Measurements from ENCODE around the gene ALKAL2. TPM values are rescaled to one million over a fixed set of nuclear protein-coding genes. Genes with fewer than 3 reads are reported as not detected.
"Not testable (repeated sequence)": the region's sequence is repeated elsewhere in the genome, so short reads cannot be mapped to it uniquely, and the experiment has no call there.

Gene ALKAL2, protein sequence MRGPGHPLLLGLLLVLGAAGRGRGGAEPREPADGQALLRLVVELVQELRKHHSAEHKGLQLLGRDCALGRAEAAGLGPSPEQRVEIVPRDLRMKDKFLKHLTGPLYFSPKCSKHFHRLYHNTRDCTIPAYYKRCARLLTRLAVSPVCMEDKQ
- total RNA-seq = 0.63 and 0.82 TPM in 2 replicates
- long read RNA-seq = 0 reads

- H3K27ac Mint-ChIP-seq (ENCODE audit: unreplicated experiment) = no peak within 1 kb of the TSS
- TF ChIP-seq, protein P1, sequence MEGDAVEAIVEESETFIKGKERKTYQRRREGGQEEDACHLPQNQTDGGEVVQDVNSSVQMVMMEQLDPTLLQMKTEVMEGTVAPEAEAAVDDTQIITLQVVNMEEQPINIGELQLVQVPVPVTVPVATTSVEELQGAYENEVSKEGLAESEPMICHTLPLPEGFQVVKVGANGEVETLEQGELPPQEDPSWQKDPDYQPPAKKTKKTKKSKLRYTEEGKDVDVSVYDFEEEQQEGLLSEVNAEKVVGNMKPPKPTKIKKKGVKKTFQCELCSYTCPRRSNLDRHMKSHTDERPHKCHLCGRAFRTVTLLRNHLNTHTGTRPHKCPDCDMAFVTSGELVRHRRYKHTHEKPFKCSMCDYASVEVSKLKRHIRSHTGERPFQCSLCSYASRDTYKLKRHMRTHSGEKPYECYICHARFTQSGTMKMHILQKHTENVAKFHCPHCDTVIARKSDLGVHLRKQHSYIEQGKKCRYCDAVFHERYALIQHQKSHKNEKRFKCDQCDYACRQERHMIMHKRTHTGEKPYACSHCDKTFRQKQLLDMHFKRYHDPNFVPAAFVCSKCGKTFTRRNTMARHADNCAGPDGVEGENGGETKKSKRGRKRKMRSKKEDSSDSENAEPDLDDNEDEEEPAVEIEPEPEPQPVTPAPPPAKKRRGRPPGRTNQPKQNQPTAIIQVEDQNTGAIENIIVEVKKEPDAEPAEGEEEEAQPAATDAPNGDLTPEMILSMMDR (conservative IDR thresholded peaks at IDR 0.05) = no peak
- H3K9me3 Mint-ChIP-seq = no peaks in the 10 kb centered on the region
- peaks cover 61% of the 10 kb centered on the region for H3K27me3 Mint-ChIP-seq (ENCODE audit: low read depth)
- no peak for DNase-seq (ENCODE audit: low read depth, low spot score)
- H3K36me3 Mint-ChIP-seq (ENCODE audit: low read depth) = peaks cover 2% of the 10 kb centered on the region
- peak within 1 kb of the TSS; percentile 80 for H3K4me3 Mint-ChIP-seq
- H3K4me1 Mint-ChIP-seq = peaks cover 13% of the 10 kb centered on the region
Measured at GRCh38 chr2:287911-288757, at the start of gene ALKAL2. TSS of gene ALKAL2 (minus strand) at chr2:288091. CDS start at chr2:287835, 256 bp downstream.

- not testable (repeated sequence) for DNase-seq (ENCODE audit: low read depth, low spot score); H3K4me3 Mint-ChIP-seq; H3K4me1 Mint-ChIP-seq; H3K27me3 Mint-ChIP-seq (ENCODE audit: low read depth); H3K27ac Mint-ChIP-seq (ENCODE audit: unreplicated experiment)
- peaks cover 25% of the 10 kb centered on the region for H3K9me3 Mint-ChIP-seq
- H3K36me3 Mint-ChIP-seq (ENCODE audit: low read depth) = peaks cover 27% of the 10 kb centered on the region
Measured at GRCh38 chr2:336949-337348, 49.1 kb upstream of the ALKAL2 start.

DNA sequence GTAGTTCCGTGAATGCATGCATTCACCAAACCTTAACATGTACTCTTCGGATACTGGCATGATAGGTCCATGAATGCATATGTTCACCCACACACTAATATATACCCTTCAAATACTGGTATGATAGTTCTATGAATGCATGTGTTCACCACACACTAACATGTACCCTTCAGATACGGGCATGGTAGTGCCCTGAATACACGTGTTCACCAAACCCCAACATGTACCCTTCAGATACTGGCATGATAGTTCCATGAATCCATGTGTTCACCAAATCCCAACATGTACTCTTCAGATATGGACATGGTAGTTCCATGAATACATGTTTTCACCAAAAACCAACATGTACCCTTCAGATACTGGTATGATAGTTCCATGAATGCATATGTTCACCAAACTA lies 48.5 kb upstream of the ALKAL2 start:
- no peak overlapping the region for H3K4me3 Mint-ChIP-seq
- peaks cover 2% of the 10 kb centered on the region for H3K4me1 Mint-ChIP-seq
- peaks cover 25% of the 10 kb centered on the region for H3K9me3 Mint-ChIP-seq
- H3K36me3 Mint-ChIP-seq (ENCODE audit: low read depth) = peaks cover 27% of the 10 kb centered on the region
- no peak overlapping the region for H3K27ac Mint-ChIP-seq (ENCODE audit: unreplicated experiment)
- TF ChIP-seq, protein P1 (conservative IDR thresholded peaks at IDR 0.05) = no peak
- no peaks in the 10 kb centered on the region for H3K27me3 Mint-ChIP-seq (ENCODE audit: low read depth)
- no peak for DNase-seq (ENCODE audit: low read depth, low spot score)

DNA sequence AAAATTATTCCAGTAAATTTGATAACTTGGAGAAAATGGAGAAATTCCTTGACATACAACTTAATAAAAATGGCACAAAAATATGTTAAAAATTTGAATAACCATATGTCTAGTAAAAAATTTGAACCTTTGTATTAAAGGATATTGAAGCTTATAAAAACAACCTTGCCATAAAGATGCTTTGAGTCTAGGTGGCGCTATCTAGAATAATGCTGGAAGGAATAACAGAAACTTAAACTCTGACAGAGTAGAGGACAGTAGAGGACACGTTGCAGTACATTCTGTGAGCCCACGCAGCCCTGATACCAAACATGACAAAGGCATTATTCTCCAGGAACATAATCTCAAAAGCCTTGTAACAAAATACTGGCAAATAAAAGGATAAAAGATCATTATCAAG lies 44.7 kb upstream of the ALKAL2 start:
- no peaks in the 10 kb centered on the region for H3K4me1 Mint-ChIP-seq
- TF ChIP-seq, protein P1 (conservative IDR thresholded peaks at IDR 0.05) = no peak
- DNase-seq (ENCODE audit: low read depth, low spot score) = no peak
- H3K27me3 Mint-ChIP-seq (ENCODE audit: low read depth) = no peaks in the 10 kb centered on the region
- peaks cover 20% of the 10 kb centered on the region for H3K9me3 Mint-ChIP-seq
- no peak overlapping the region for H3K27ac Mint-ChIP-seq (ENCODE audit: unreplicated experiment)
- H3K36me3 Mint-ChIP-seq (ENCODE audit: low read depth) = peaks cover 23% of the 10 kb centered on the region
- no peak overlapping the region for H3K4me3 Mint-ChIP-seq

- no peaks in the 10 kb centered on the region for H3K4me1 Mint-ChIP-seq
- H3K27me3 Mint-ChIP-seq (ENCODE audit: low read depth) = no peaks in the 10 kb centered on the region
- H3K4me3 Mint-ChIP-seq = no peak overlapping the region
- peaks cover 29% of the 10 kb centered on the region for H3K9me3 Mint-ChIP-seq
- no peak for DNase-seq (ENCODE audit: low read depth, low spot score)
- TF ChIP-seq, protein P1 (conservative IDR thresholded peaks at IDR 0.05) = no peak
- peaks cover 15% of the 10 kb centered on the region for H3K36me3 Mint-ChIP-seq (ENCODE audit: low read depth)
- no peak overlapping the region for H3K27ac Mint-ChIP-seq (ENCODE audit: unreplicated experiment)
Measured at GRCh38 chr2:328761-329160, 40.9 kb upstream of the ALKAL2 start.

- H3K4me1 Mint-ChIP-seq = peaks cover 26% of the 10 kb centered on the region
- H3K4me3 Mint-ChIP-seq = no peak overlapping the region
- TF ChIP-seq, protein P1 (conservative IDR thresholded peaks at IDR 0.05) = no peak
- no peak for DNase-seq (ENCODE audit: low read depth, low spot score)
- no peak overlapping the region for H3K27ac Mint-ChIP-seq (ENCODE audit: unreplicated experiment)
- H3K36me3 Mint-ChIP-seq (ENCODE audit: low read depth) = peaks cover 9% of the 10 kb centered on the region
- H3K27me3 Mint-ChIP-seq (ENCODE audit: low read depth) = no peaks in the 10 kb centered on the region
- peaks cover 20% of the 10 kb centered on the region for H3K9me3 Mint-ChIP-seq
Measured at GRCh38 chr2:323035-323434, 35.1 kb upstream of the ALKAL2 start.

All from neural crest cell (in vitro differentiated cells).